NCI-H748 (cell line): ENCODE results near the gene AHCYL2.
"Not testable (repeated sequence)": the region's sequence is repeated elsewhere in the genome, so short reads cannot be mapped to it uniquely, and the experiment has no call there.

Experiments
- DNase-seq: peaks from one replicate; lab custom pipeline; 2025; ENCODE audit not compliant: unreplicated experiment; lab: John Stamatoyannopoulos, UW

Gene AHCYL2

DNA sequence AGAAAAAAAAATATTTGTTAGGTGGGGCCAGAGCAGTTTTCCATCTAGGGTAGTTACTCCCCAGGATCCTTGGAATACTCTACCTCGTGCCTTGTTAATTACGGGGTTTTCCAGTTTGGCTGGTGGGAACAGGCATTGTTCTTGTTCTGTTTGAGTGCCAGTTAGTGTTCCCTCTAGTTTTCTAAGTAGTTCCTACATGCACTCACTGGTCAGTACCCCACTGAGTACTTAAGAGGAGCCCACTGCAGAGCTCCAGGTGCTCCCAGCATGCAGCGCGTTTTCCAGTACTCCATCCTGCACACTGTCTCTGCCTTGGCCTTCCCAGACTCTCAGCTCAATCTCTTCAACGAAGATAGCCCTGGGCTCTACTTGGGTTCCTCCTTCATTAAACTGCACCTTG is 58.0 kb downstream of the AHCYL2 start:
- peak; percentile 16 for DNase-seq

DNA sequence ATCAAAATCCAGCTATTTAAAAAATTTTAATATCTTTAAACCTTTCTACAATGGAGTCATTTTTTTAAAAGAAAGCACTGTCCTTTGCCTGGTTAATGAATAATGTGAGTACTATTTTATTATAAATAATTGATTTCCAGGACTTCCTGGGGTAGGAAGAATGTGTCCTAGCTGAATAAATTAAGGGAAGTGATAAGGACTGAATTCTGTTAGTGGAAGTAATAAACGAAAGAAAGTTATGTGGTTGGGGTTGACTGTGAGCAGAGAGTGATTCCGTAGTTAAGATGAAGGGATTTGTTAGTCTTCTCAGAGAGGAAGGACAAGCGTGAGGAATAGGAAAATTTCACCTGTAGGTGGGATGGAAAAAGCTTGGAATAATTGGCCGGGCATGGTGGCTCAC is 59.1 kb downstream of the AHCYL2 start:
- DNase-seq: no peak

DNA sequence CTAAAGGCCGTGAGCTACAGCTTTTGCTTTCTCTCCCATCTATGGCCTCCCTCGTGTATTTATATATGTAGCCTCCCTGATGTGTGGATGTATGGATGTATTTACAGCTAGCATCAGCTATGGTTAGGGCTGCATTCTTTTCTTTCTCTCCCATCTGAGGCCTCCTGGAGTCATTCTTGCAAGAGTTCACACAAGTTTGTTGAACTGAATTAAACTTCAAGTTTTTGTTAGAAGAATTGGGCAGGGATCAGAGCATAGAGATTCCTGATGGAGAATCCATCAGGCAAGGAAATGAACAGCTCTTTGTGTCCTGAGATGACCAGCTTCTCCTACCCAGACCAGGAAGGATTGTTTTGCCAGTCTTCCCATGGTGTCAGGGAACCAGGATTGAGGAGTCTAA is 60.3 kb downstream of the AHCYL2 start:
- DNase-seq: no peak

DNA sequence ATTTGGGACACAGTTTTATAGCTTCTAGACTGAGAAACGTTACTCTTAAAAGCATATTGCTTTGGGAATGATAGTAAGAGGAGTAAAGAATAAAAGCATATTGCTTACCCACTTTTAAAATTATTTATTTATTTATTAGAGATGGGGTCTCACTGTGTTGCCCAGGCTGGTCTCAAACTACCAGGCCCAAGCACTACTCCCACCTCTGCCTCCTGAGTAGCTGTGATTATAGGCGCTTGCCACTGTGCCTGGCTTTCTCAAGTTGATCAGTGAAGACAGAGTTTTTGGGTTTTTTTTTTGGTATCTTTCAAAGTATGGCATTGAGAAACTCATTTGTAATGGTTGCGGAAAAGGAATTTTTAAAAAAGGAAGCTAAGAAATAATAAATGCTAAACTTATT is 68.0 kb downstream of the AHCYL2 start:
- DNase-seq: no peak

DNA sequence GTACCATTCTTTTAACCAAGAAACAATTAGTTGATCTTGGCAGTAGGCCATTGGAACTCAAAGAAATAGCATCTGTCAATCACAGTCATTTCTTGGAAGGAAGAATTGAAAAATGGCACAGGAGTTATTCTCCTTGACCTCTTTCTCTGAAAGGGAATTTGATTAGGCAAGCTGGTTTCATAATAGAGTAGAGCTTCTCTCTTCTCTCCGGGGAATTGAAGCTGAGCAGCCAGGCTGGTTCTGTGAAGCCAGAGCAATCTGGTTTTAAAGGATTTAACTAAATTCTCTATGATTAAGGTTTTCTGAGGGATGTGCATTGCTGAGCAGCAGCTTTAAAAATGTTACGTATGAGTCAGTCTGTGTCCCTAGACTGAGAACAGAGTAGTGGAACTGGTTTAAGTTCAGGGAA is 70.2 kb downstream of the AHCYL2 start:
- DNase-seq: no peak

DNA sequence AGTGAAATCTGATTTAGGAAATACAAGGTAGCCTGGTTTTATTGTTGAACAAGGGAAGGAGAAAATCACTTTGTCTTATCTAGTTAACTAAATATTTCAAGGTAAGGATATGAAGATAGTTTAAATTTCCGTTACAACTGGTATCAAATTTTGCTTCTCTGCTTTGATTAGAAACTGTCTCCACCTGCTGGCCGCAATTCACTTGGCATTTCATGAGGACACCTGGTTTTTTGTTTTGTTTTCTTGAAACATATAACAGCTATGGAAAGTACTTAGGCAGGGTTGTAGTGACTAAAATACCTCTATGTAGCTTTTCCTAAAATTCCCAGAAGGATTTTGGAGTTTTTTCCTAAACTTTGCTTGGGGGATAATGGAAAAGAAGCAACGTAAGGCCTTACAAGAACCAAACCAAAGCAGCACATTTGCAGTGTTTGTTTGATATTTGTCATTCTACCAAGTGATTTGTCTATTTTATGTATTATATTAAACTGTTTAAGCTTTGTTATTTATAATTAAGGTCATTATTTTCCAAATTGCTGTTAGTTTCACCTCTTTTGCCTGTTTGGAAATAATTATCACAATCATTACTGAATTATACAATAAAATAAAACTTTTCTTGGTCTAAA is 73.6 kb downstream of the AHCYL2 start:
- peak; percentile 41 for DNase-seq

DNA sequence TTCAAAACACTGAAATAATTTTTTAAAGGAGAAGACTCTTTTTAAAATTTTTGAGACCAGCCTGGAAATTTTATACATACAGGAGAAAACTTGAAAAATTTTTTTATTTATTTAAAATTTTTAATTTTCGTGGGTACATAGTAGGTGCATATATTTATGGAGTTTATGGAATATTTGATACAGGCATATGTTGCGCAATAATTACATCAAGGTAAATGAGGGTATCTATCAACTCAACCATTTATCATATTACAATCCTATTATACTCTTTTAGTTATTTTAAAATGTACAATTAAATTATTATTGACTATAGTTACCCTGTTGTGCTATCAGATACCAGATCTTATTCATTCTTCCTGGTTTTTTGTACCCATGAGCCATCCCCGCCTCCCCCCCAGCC is 75.1 kb downstream of the AHCYL2 start:
- DNase-seq: no peak

DNA sequence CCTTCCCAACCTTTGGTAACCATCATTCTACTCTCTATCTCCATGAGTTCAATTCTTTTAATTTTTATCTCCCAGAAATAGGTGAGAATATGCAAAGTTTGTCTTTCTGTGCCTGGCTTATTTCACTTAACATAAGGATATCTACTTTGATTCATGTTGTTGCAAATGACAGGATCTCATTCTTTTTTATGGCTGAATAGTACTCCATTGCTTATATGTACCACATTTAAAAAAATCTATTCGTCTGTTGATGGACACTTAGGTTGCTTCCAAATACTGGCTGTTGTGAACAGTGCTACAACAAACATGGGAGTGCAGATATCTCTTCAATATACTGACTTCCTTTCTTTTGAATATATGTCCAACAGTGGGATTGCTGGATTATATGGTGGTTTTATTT is 75.5 kb downstream of the AHCYL2 start:
- DNase-seq: not testable (repeated sequence)

DNA sequence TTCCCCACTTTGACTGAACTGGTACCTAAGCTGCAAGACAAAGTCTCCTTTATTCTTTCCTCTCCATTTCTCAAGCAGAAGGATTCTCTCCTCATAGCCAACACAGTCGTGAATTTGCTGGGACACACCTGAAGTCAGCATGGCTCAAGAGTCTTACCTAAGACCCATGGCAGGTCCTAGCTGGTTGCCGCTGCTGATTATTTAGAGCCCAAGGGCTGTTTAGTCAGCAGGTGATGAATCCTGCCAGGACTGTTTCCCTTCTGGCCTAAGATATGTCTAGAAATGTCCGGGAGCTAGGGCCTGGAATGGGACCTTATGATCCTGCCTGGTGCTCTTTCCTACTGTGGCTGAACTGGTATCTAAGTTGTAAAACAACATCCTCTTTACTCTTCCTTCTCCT is 82.8 kb downstream of the AHCYL2 start:
- DNase-seq: no peak

DNA sequence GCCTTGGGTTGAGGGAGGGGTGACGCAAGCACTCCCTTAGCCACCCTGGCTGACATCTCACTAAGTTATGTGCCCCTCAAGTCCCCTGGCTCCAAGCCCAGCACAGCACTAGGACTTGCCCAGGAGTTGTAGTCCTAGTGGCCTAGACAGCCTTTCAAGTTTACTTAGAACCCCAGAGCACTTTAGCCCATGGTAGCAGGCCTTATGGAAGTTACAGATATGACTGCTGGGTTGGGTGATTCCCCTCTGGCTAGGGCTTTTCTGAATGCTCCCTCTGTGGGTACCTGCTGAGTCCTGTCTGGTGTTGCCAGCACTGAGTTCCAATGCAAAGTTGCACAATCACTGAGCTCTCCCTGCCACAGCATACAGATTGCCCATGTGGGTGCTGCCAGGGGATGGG is 83.2 kb downstream of the AHCYL2 start:
- DNase-seq: no peak

DNA sequence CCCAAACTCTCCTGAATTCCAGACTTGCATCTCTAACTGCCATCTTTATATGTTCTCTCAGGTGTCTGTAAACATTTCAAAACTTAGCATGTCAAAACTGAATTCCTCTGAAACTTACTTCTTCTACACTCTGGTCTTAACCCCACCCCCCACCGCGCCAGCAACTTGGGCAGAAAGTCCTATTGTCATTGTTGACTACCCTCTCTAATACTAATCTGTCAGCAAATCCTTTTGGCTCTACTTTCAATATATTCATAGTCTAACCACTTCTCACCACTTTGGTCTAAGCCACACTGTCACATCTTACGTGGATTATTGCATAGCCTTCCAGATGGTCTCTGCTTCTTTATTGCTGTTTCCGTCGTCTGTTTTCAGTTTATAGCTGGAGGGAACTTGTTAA is 86.6 kb downstream of the AHCYL2 start:
- no peak for DNase-seq

DNA sequence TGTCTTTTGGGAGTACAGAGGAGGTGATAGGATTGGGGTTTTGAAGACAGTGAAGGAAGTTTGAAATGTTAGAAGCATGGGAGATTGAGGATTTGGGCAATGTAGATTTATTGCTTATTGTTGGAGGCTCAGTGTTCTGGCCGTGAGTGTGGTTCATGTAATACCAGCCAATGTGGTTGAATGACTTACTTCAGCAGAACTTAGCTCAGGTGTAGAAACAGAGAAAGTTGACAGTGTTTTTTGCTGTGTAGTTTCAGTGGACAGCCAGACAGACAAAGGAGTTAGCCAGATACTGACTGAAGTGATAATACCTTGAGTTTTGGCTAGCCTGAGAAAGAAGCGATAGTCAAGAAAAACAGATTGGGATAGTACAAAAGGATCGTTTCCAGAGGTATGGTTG is 88.5 kb downstream of the AHCYL2 start:
- DNase-seq: no peak

DNA sequence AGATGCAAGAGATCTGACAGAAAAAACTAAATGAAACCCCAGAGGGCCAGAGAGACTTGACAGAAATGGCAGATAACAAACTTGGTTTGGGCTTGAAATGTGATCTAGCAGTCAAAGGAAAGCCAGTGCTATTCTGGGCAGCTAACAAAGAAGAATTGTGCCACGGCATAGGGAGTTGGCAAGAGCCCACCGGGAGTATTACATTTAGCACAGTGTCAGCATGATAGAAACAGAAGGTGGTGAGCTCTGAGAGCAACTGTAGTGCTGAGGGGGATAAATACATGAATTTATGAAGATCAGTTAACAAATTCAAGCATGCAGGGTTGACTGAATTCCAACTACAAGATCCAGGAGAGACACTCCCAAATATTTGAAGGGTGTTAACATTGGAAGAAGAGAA is 91.1 kb downstream of the AHCYL2 start:
- DNase-seq: no peak

DNA sequence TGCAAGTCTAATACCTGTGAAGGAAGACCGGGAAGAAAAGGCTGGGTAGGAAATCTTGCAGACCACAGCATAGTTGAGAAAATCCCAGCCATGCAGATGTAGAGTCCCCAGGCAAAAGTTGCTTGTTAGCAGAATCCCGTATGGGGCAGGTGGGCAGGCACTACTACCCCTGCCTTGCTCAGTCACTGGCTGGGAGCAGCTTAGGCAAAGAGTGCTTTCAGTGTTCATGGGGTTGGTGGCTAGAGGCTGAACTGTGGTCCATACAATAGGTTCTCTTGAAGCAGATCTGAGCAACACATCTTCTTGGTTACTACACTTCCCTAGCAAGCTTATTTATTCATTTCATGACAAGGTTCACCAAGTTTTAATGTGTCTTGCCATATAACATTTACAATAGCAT is 92.6 kb downstream of the AHCYL2 start:
- DNase-seq: no peak

DNA sequence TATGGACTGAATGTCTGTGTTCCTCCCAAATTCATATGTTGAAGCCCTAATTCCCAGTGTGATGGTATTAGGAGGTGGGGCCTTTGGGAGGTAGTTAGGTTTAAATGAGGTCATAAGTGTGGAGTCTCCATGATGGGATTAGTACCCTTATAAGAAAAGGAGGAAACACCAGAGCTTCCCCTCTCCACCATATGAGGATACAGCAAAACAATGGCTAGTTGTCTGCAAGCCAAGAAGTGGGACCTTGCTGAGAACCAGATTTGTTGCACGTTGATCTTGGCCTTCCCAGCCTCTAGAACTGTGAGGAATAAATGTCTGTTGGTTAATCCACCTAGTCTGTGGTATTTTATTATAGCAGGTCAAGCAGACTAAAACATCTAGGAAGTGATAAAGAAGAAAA is 102.2 kb downstream of the AHCYL2 start:
- DNase-seq: no peak

DNA sequence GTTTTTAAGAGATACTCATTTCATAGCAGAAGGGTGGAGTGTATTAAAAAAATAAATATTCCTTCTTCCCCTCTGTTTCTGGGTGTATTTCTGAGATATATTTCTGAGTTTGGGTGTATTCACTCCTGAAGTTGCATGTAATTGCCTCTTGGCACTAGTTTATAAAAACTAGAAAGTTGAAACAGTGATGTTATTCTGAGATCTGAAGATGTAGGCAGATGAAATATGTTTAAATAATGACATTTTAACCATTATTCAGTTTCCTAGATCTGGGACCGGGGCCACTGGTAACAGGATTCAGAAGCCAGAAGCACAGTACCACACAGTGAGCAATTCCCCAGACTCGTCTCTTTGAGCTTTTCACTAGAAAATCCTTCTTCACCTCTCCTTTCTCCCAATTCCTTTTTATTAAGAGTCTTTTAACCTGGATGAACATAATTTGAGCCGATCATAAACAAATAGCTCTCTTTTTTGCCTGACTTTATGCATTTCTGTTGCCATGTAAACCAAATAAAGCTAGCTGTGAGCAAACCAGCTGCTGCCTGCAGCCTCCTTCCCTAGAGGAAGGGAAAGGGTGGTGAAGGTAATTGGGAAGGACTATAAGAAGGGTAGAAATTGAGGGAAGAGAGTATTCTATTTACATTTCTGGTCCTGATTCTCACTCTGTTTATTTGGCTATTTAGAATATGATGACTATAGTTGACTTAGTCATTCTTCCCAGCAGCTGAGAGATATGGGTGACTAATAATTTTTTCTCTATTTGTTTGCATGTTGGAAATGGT is 107.6 kb downstream of the AHCYL2 start:
- no peak for DNase-seq

DNA sequence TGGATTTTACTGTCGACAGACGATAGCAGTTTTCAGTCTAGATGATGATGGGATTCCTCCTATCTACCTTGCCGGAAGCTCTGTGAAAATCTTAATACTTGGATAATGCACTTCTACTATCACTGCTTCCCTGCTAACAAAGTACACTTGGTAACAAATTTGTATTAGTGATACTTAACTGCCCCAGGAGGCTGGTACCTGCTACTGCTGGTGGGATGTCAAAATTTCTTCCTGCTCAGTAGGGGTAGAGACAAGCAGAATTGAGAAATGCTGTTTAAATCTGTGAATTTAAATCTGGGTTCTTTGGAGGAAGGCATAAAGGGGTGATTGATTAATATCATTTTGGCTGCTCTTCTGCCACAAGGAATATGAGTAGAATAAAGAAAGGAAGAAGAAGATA is 109.6 kb downstream of the AHCYL2 start:
- no peak for DNase-seq

DNA sequence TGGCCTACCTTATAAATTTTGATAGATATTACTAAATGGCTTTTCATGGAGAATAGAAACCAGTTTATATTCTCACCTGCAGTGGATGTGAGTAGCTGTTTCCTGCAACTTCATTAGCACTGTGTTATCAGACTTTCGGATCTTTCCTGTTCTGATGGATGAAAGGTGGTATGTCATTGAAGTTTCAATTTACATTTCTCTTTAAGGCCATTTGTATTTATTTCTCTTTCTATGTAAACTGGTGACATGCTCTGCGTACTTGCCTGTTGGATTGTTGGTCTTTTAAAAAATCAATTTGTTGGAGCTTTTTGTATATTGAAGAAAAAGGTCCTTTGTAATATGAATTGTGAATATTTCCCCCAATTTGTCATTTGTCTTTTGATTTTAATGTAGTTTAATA is 113.6 kb downstream of the AHCYL2 start:
- no peak for DNase-seq

DNA sequence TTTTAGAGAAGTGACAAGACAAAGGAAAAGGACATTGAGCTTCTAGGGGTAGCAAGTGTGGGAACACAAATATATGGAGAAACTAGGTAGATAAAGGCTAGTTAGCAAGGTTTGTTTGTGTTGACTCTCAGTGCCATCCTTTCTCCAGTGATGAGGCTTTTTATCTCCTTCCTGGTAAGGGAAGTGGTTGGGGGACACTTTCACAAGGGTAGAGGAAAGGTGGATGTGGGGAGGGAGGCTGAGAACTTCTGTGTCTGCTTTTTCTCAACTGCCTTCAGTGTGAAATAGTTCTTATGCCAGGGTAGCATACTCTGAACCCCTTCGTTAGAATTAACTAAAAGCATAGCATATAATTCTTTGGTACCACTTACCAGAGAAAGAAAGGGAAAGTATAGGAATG is 116.4 kb downstream of the AHCYL2 start:
- no peak for DNase-seq

DNA sequence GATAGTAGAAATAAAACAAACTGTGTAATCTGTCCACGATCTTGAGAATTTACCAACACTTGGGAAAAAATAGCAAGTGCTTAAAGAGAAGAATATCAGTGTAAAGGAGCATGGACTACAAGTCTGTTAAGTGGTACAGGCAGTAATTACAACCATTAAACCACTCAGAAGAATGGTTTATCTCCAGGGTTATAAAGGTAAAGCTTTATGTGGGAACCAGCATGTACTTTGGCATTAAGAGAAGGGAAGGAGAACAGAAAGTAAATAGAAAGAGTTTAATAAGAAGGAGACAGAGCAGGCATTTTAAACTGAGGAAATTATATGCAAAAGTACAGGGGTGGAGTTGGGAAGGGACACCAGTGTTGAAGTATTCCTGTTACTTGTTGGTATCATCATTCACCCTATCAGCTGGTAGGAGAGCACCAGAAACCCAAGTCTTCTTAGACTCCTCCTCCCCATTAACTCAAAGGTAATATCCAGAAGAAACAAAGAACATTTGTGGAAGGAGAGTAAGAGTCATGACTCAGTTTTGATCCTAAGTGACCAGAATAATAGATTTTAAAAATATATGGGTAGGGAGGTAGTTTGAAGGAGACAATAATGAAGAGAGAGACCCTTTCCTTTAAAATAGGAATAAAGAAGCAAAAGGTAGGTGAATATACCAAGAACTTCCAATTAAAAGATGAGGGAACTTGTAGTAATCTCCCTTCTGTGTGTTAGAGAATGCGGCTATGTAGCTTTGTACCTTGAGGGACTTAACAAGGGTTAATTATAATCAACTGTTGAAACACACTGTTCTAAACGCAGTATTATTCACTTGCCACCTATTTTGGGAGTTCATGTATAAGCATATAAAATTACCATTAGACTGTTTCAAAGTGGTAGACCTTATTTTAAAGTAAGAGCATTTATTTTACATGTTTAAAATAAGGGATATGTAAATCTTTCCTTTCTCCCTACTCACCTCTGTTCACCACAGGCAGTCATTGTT is 117.3 kb downstream of the AHCYL2 start:
- DNase-seq: no peak

DNA sequence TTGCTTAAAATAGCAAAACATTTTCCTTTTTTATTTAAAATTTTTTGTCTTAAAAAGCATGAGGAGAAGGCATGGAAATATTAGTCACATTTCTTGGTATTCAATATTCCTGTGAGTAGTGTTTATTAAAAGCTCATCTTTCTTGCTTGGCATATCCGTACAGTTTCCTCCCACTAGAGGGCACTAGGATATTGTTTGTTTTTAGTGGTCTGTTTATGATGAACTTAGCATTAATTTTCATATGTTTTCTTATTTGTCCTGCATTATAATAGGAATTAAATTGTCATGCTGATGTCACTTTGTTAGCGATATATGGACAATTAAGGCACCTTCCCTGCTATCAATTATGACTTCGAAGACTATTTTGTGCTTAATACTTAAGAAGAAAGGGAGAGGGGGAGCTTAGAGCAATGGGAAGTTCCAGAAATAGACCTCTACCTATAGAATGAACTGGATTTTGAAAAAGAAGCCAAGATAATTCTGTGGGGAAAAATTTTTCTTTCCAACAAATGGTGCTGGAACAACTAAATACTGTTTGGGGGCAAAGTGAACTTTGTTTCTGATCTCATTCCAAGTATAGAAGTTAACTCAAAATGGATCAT is 118.4 kb downstream of the AHCYL2 start:
- peak; percentile 46 for DNase-seq
